ENCODE measurements around the gene PLXNC1. TPM values are rescaled to one million over a fixed set of nuclear protein-coding genes. Genes with fewer than 3 reads are reported as not detected.

PLXNC1 gene
- 1 to 10 TPM; 8.9 to 9.4 TPM for total RNA-seq
- 1 to 10 TPM; 2.9 to 4.1 (median 3.0) TPM for polyA plus RNA-seq
- total RNA-seq = 9.8 to 36.4 (median 16.7) reads per million in 6 experiments

GRCh38 chr12:94147991-94148738 lies at the start of gene PLXNC1:
TSS of gene PLXNC1 (plus strand) at chr12:94148577. CDS start at chr12:94148972, 395 bp downstream.
- peak; percentile 51 to 84 (median 60) for DNase-seq
- H3K27ac Mint-ChIP-seq = peak within 1 kb of the TSS in 5 of 10 donors; percentile 18 to 70 (median 28)
- POLR2A ChIA-PET = interaction anchor here (0.6 to 3.3 kb wide), 5 partner anchors 15 to 115 kb away, joined by 3 to 32 read pairs (median 4); no protein-coding TSS in a partner anchor
- H3K9me3 Mint-ChIP-seq = no peaks in the 10 kb centered on the region
- H3K27me3 Mint-ChIP-seq = no peaks in the 10 kb centered on the region
- no peaks in the 10 kb centered on the region for H3K36me3 Mint-ChIP-seq
- peaks cover 16 to 41% (median 29%) of the 10 kb centered on the region in 4 donors for H3K4me1 Mint-ChIP-seq
- H3K4me3 Mint-ChIP-seq = peak within 1 kb of the TSS; percentile 82 to 97 (median 93)
- peak; percentile 69 to 71 for ATAC-seq

- Mint-ChIP-seq H3K27ac (peak overlapping the region in 3 of 10 donors; percentile 39 to 54 (median 53)), H3K36me3 (no peaks in the 10 kb centered on the region), H3K4me1 (peaks cover 4 to 20% (median 11%) of the 10 kb centered on the region in 4 donors), H3K4me3 (peak overlapping the region in 5 of 10 donors; percentile 30 to 63 (median 39)), H3K27me3 (peaks cover 4 to 22% (median 7%) of the 10 kb centered on the region in 5 donors), H3K9me3 (no peaks in the 10 kb centered on the region)
- ATAC-seq (no peak), DNase-seq (no peak)
- POLR2A ChIA-PET = no interaction called here
Measured at GRCh38 chr12:94099191-94099590, 49.2 kb upstream of the PLXNC1 start.

GRCh38 chr12:94099632-94100031 lies 48.7 kb upstream of the PLXNC1 start:
- POLR2A ChIA-PET = no interaction called here
- Mint-ChIP-seq H3K36me3 (no peaks in the 10 kb centered on the region), H3K9me3 (no peaks in the 10 kb centered on the region), H3K4me1 (peaks cover 4 to 20% (median 11%) of the 10 kb centered on the region in 4 donors), H3K4me3 (peak overlapping the region in 5 of 10 donors; percentile 30 to 63 (median 39)), H3K27ac (peak overlapping the region in 3 of 10 donors; percentile 39 to 69 (median 54)), H3K27me3 (peaks cover 5 to 22% (median 11%) of the 10 kb centered on the region in 5 donors)
- no peak for ATAC-seq
- no peak for DNase-seq

- no peak for DNase-seq
- Mint-ChIP-seq H3K9me3 (no peaks in the 10 kb centered on the region), H3K4me3 (peak overlapping the region in 6 of 10 donors; percentile 19 to 89 (median 61)), H3K27ac (peak overlapping the region in 3 of 10 donors; percentile 34 to 52 (median 43)), H3K4me1 (peaks cover 4 to 20% (median 11%) of the 10 kb centered on the region in 4 donors), H3K27me3 (peaks cover 5 to 22% (median 17%) of the 10 kb centered on the region in 5 donors), H3K36me3 (no peaks in the 10 kb centered on the region)
- ATAC-seq = no peak
- POLR2A ChIA-PET = interaction anchor here (0.7 to 2.5 kb wide), 2 partner anchors 531 to 542 kb away, joined by 3 to 17 read pairs; no protein-coding TSS in a partner anchor
Measured at GRCh38 chr12:94100211-94100627, 48.2 kb upstream of the PLXNC1 start.

- ATAC-seq (peak; percentile 78 to 85), DNase-seq (peak; percentile 55 to 87 (median 80))
- H3K27ac Mint-ChIP-seq = peak overlapping the region in 9 of 10 donors; percentile 12 to 89 (median 73)
- H3K36me3 Mint-ChIP-seq = no peaks in the 10 kb centered on the region
- peak overlapping the region; percentile 83 to 92 (median 88) for H3K4me3 Mint-ChIP-seq
- POLR2A ChIA-PET = interaction anchor here (0.7 to 2.5 kb wide), 8 partner anchors 23 to 659 kb away, joined by 3 to 17 read pairs (median 4); partner anchors contain the start of gene UBE2N
- H3K4me1 Mint-ChIP-seq = peaks cover 4 to 20% (median 11%) of the 10 kb centered on the region in 4 donors
- H3K27me3 Mint-ChIP-seq = peaks cover 5 to 22% (median 17%) of the 10 kb centered on the region in 5 donors
- no peaks in the 10 kb centered on the region for H3K9me3 Mint-ChIP-seq
Measured at GRCh38 chr12:94100990-94101737, 47.2 kb upstream of the PLXNC1 start.

- POLR2A ChIA-PET = interaction anchor here (0.6 to 2.5 kb wide), 12 partner anchors 22 to 660 kb away, joined by 3 to 17 read pairs (median 5); partner anchors contain the start of genes CRADD and UBE2N
- ATAC-seq = peak; percentile 86 to 90
- H3K36me3 Mint-ChIP-seq = no peaks in the 10 kb centered on the region
- H3K27ac Mint-ChIP-seq = peak overlapping the region in 9 of 10 donors; percentile 30 to 89 (median 77)
- peaks cover 5 to 23% (median 17%) of the 10 kb centered on the region in 5 donors for H3K27me3 Mint-ChIP-seq
- H3K9me3 Mint-ChIP-seq = no peaks in the 10 kb centered on the region
- peaks cover 4 to 20% (median 11%) of the 10 kb centered on the region in 4 donors for H3K4me1 Mint-ChIP-seq
- peak; percentile 59 to 90 (median 82) for DNase-seq
- peak overlapping the region; percentile 83 to 92 (median 88) for H3K4me3 Mint-ChIP-seq
Measured at GRCh38 chr12:94101738-94102660, 46.4 kb upstream of the PLXNC1 start.

- H3K27ac Mint-ChIP-seq = peak overlapping the region in 1 of 10 donors; percentile 65
- no peak overlapping the region for H3K4me3 Mint-ChIP-seq
- peaks cover 4 to 20% (median 11%) of the 10 kb centered on the region in 4 donors for H3K4me1 Mint-ChIP-seq
- no peak for DNase-seq
- no peaks in the 10 kb centered on the region for H3K9me3 Mint-ChIP-seq
- peaks cover 5 to 21% (median 17%) of the 10 kb centered on the region in 5 donors for H3K27me3 Mint-ChIP-seq
- ATAC-seq = no peak
- H3K36me3 Mint-ChIP-seq = no peaks in the 10 kb centered on the region
- POLR2A ChIA-PET = no interaction called here
Measured at GRCh38 chr12:94103986-94104385, 44.4 kb upstream of the PLXNC1 start.

- H3K27me3 Mint-ChIP-seq = peaks cover 5 to 17% (median 7%) of the 10 kb centered on the region in 5 donors
- no peaks in the 10 kb centered on the region for H3K9me3 Mint-ChIP-seq
- DNase-seq (no peak), ATAC-seq (no peak)
- H3K36me3 Mint-ChIP-seq = no peaks in the 10 kb centered on the region
- H3K4me1 Mint-ChIP-seq = peaks cover 0 to 8% (median under 1%) of the 10 kb centered on the region in 4 donors
- POLR2A ChIA-PET = no interaction called here
- H3K27ac Mint-ChIP-seq = no peak overlapping the region
- no peak overlapping the region for H3K4me3 Mint-ChIP-seq
Measured at GRCh38 chr12:94107910-94108309, 40.5 kb upstream of the PLXNC1 start.

GRCh38 chr12:94109160-94109559 lies 39.2 kb upstream of the PLXNC1 start:
- DNase-seq (no peak), ATAC-seq (no peak)
- Mint-ChIP-seq H3K27ac (no peak overlapping the region), H3K4me3 (no peak overlapping the region), H3K4me1 (peaks cover 0 to 8% (median under 1%) of the 10 kb centered on the region in 4 donors), H3K9me3 (no peaks in the 10 kb centered on the region), H3K36me3 (no peaks in the 10 kb centered on the region), H3K27me3 (peaks cover under 1 to 10% (median 4%) of the 10 kb centered on the region in 5 donors)
- POLR2A ChIA-PET = no interaction called here

GRCh38 chr12:94110258-94110657 lies 38.1 kb upstream of the PLXNC1 start:
- no peak for ATAC-seq
- no peaks in the 10 kb centered on the region for H3K9me3 Mint-ChIP-seq
- DNase-seq = no peak
- peaks cover 0 to 8% (median under 1%) of the 10 kb centered on the region in 4 donors for H3K4me1 Mint-ChIP-seq
- no peak overlapping the region for H3K4me3 Mint-ChIP-seq
- peaks cover 0 to 4% (median 2%) of the 10 kb centered on the region in 5 donors for H3K27me3 Mint-ChIP-seq
- no peaks in the 10 kb centered on the region for H3K36me3 Mint-ChIP-seq
- POLR2A ChIA-PET = no interaction called here
- H3K27ac Mint-ChIP-seq = no peak overlapping the region

- H3K4me3 Mint-ChIP-seq = no peak overlapping the region
- H3K27ac Mint-ChIP-seq = no peak overlapping the region
- ATAC-seq (no peak), DNase-seq (no peak)
- POLR2A ChIA-PET = interaction anchor here (0.7 kb wide), 1 partner anchor 13 kb away, joined by 3 read pairs; no protein-coding TSS in a partner anchor
- peaks cover 0 to 8% (median under 1%) of the 10 kb centered on the region in 4 donors for H3K4me1 Mint-ChIP-seq
- no peaks in the 10 kb centered on the region for H3K36me3 Mint-ChIP-seq
- H3K27me3 Mint-ChIP-seq = peaks cover 0 to 3% (median under 1%) of the 10 kb centered on the region in 5 donors
- no peaks in the 10 kb centered on the region for H3K9me3 Mint-ChIP-seq
Measured at GRCh38 chr12:94111302-94111701, 37.1 kb upstream of the PLXNC1 start.
